Measurements from ENCODE around the gene SORCS2.

SORCS2 gene

GRCh38 chr4:7638984-7639789 lies 446.8 kb downstream of the SORCS2 start:
- in situ Hi-C loops (cut with MboI; ENCODE audit: low sequenced_read_pairs), result no loop called here

GRCh38 chr4:7640136-7640535 lies 447.8 kb downstream of the SORCS2 start:
- in situ Hi-C loops (cut with MboI; ENCODE audit: low sequenced_read_pairs), result no loop called here

GRCh38 chr4:7641712-7642111 lies 449.4 kb downstream of the SORCS2 start:
- in situ Hi-C loops (cut with MboI; ENCODE audit: low sequenced_read_pairs), result no loop called here

- in situ Hi-C loops (cut with MboI; ENCODE audit: low sequenced_read_pairs), result no loop called here
Measured at GRCh38 chr4:7642741-7643458, 450.6 kb downstream of the SORCS2 start.

- in situ Hi-C loops (cut with MboI; ENCODE audit: low sequenced_read_pairs), result no loop called here
Measured at GRCh38 chr4:7645158-7645557, 452.8 kb downstream of the SORCS2 start.

- in situ Hi-C loops (cut with MboI; ENCODE audit: low sequenced_read_pairs), result no loop called here
Measured at GRCh38 chr4:7645956-7646355, 453.6 kb downstream of the SORCS2 start.

- in situ Hi-C loops (cut with MboI; ENCODE audit: low sequenced_read_pairs), result no loop called here
Measured at GRCh38 chr4:7646384-7647061, 454.2 kb downstream of the SORCS2 start.

- in situ Hi-C loops (cut with MboI; ENCODE audit: low sequenced_read_pairs), result no loop called here
Measured at GRCh38 chr4:7647186-7647585, 454.8 kb downstream of the SORCS2 start.

GRCh38 chr4:7647600-7648543 lies 455.5 kb downstream of the SORCS2 start:
- in situ Hi-C loops (cut with MboI; ENCODE audit: low sequenced_read_pairs), result no loop called here

- in situ Hi-C loops (cut with MboI; ENCODE audit: low sequenced_read_pairs), result no loop called here
Measured at GRCh38 chr4:7648544-7649395, 456.4 kb downstream of the SORCS2 start.

- in situ Hi-C loops (cut with MboI; ENCODE audit: low sequenced_read_pairs), result no loop called here
Measured at GRCh38 chr4:7649411-7649740, 457.0 kb downstream of the SORCS2 start.

GRCh38 chr4:7649741-7650531 lies 457.6 kb downstream of the SORCS2 start:
- in situ Hi-C loops (cut with MboI; ENCODE audit: low sequenced_read_pairs), result no loop called here

GRCh38 chr4:7650606-7651385 lies 458.5 kb downstream of the SORCS2 start:
- in situ Hi-C loops (cut with MboI; ENCODE audit: low sequenced_read_pairs), result no loop called here

GRCh38 chr4:7651461-7651921 lies 459.2 kb downstream of the SORCS2 start:
- in situ Hi-C loops (cut with MboI; ENCODE audit: low sequenced_read_pairs), result no loop called here

GRCh38 chr4:7652006-7652405 lies 459.7 kb downstream of the SORCS2 start:
- in situ Hi-C loops (cut with MboI; ENCODE audit: low sequenced_read_pairs), result no loop called here

GRCh38 chr4:7652451-7652881 lies 460.1 kb downstream of the SORCS2 start:
- in situ Hi-C loops (cut with MboI; ENCODE audit: low sequenced_read_pairs), result no loop called here

GRCh38 chr4:7652906-7653305 lies 460.6 kb downstream of the SORCS2 start:
- in situ Hi-C loops (cut with MboI; ENCODE audit: low sequenced_read_pairs), result no loop called here
